Measurements from ENCODE around the gene MDGA2.

Gene MDGA2

GRCh38 chr14:47471075-47471474 is 204.3 kb downstream of the MDGA2 start:
- no peak for DNase-seq

GRCh38 chr14:47466916-47467315 is 208.5 kb downstream of the MDGA2 start:
- no peak for DNase-seq

GRCh38 chr14:47454025-47454424 is 221.4 kb downstream of the MDGA2 start:
- no peak for DNase-seq

- DNase-seq = no peak
Observed at GRCh38 chr14:47447076-47447475, 228.3 kb downstream of the MDGA2 start.

GRCh38 chr14:47442211-47442610 is 233.2 kb downstream of the MDGA2 start:
- no peak for DNase-seq

GRCh38 chr14:47439953-47440352 is 235.5 kb downstream of the MDGA2 start:
- no peak for DNase-seq

GRCh38 chr14:47438650-47439140 is 236.7 kb downstream of the MDGA2 start:
- DNase-seq = no peak

GRCh38 chr14:47435331-47435965 is 240.0 kb downstream of the MDGA2 start:
- DNase-seq = no peak

GRCh38 chr14:47427629-47428028 is 247.8 kb downstream of the MDGA2 start:
- no peak for DNase-seq

- no peak for DNase-seq
Observed at GRCh38 chr14:47425302-47425701, 250.1 kb downstream of the MDGA2 start.

- no peak for DNase-seq
Observed at GRCh38 chr14:47422191-47422590, 253.2 kb downstream of the MDGA2 start.

- DNase-seq = no peak
Observed at GRCh38 chr14:47411523-47411922, 263.9 kb downstream of the MDGA2 start.

GRCh38 chr14:47392326-47392725 is 283.1 kb downstream of the MDGA2 start:
- no peak for DNase-seq

- DNase-seq = no peak
Observed at GRCh38 chr14:47390831-47391504, 284.4 kb downstream of the MDGA2 start.

GRCh38 chr14:47389535-47389934 is 285.9 kb downstream of the MDGA2 start:
- no peak for DNase-seq

GRCh38 chr14:47366006-47366405 is 309.4 kb downstream of the MDGA2 start:
- DNase-seq = no peak

GRCh38 chr14:47365233-47365632 is 310.2 kb downstream of the MDGA2 start:
- DNase-seq = no peak

- no peak for DNase-seq
Observed at GRCh38 chr14:47353186-47353585, 322.2 kb downstream of the MDGA2 start.

- DNase-seq = no peak
Observed at GRCh38 chr14:47346849-47347248, 328.6 kb downstream of the MDGA2 start.

GRCh38 chr14:47345016-47345415 is 330.4 kb downstream of the MDGA2 start:
- no peak for DNase-seq

GRCh38 chr14:47332939-47333338 is 342.5 kb downstream of the MDGA2 start:
- no peak for DNase-seq

- no peak for DNase-seq
Observed at GRCh38 chr14:47332106-47332505, 343.3 kb downstream of the MDGA2 start.

GRCh38 chr14:47328376-47328775 is 347.0 kb downstream of the MDGA2 start:
- no peak for DNase-seq

- DNase-seq = no peak
Observed at GRCh38 chr14:47327336-47327735, 348.1 kb downstream of the MDGA2 start.

- DNase-seq = no peak
Observed at GRCh38 chr14:47322751-47323150, 352.7 kb downstream of the MDGA2 start.
